H1 (cell line): ENCODE data around the gene NAV2. TPM values are rescaled to one million over a fixed set of nuclear protein-coding genes. Genes with fewer than 3 reads are reported as not detected.

ENCODE experiments used
- CTCF ChIA-PET: fragments of 300-600 bp; sonication (Branson Sonifier 250); formaldehyde crosslinking; loops from one replicate; lab custom pipeline; 2021; ENCODE audit not compliant: partially characterized antibody; lab: Charles Lee
- POLR2A ChIA-PET: fragments of 300-600 bp; sonication (Branson Sonifier 250); formaldehyde crosslinking; loops from one replicate; lab custom pipeline; 2021; ENCODE audit warnings: inconsistent platforms; ENCODE audit not compliant: partially characterized antibody; lab: Charles Lee
- DNase-seq, 2 experiments: peaks; one replicate each; pipeline versions ENCODE4 v3.0.0 to v3.0.0-alpha.2; 2010 to 2022; ENCODE audit warnings: low spot score in 2 of 2, low read depth in 1 of 2, mixed read lengths in 1 of 2
- FAIRE-seq: peaks from 2 replicates; lab custom pipeline; 2011; peaks lifted over from hg19 to GRCh38; lab: Jason Lieb, UNC
- H2AFZ ChIP-seq: 2 replicates; pipeline ENCODE4 v1.8.1; 2012; ENCODE audit warnings: low read length, inconsistent platforms
- H2AK5ac ChIP-seq: 2 replicates; pipeline ENCODE4 v1.6.1; 2013; ENCODE audit warnings: low read depth, low read length
- H2BK120ac ChIP-seq: replicated peaks from 2 replicates; pipeline ENCODE3; 2013; ENCODE audit warnings: low read depth, low read length, inconsistent platforms
- H2BK12ac ChIP-seq: 2 replicates; pipeline ENCODE4 v1.6.1; 2013; ENCODE audit warnings: low read depth, low read length
- H2BK15ac ChIP-seq: 2 replicates; pipeline ENCODE4 v1.6.1; 2013; ENCODE audit warnings: low read length
- H2BK20ac ChIP-seq: 2 replicates; pipeline ENCODE4 v1.6.1; 2013; ENCODE audit warnings: low read length
- H2BK5ac ChIP-seq: 2 replicates; pipeline ENCODE4 v1.6.1; 2013; ENCODE audit warnings: low read depth, low read length
- H3K14ac ChIP-seq: 2 replicates; pipeline ENCODE4 v1.6.1; 2013; ENCODE audit warnings: inconsistent platforms; ENCODE audit not compliant: insufficient read length
- H3K18ac ChIP-seq: 2 replicates; pipeline ENCODE4 v1.6.1; 2013; ENCODE audit warnings: low read length; ENCODE audit errors: extremely low read depth
- H3K23ac ChIP-seq: 2 replicates; pipeline ENCODE4 v1.6.1; 2013; ENCODE audit warnings: inconsistent platforms; ENCODE audit not compliant: insufficient read length
- H3K23me2 ChIP-seq: 2 replicates; pipeline ENCODE4 v1.6.1; 2013; ENCODE audit warnings: low read depth, low read length
- H3K27ac ChIP-seq: 2 replicates; pipeline ENCODE4 v1.6.1; 2011; ENCODE audit warnings: low read depth, low read length, inconsistent platforms
- H3K27me3 ChIP-seq, 4 experiments: replicated peaks in 1 of 4; 1 replicate in 1 of 4; 2 replicates in 3 of 4; pipeline versions ENCODE4 v1.6.1 to v1.8.1; 2011 to 2013; ENCODE audit warnings: low read length in 3 of 4, mild to moderate bottlenecking in 3 of 4, inconsistent platforms in 2 of 4, mixed read lengths in 2 of 4, moderate library complexity in 1 of 4; ENCODE audit not compliant: control insufficient read depth in 3 of 4, insufficient read depth in 3 of 4; ENCODE audit errors: extremely low read depth in 1 of 4
- H3K36me3 ChIP-seq, 4 experiments: 2 replicates each; pipeline versions ENCODE4 v1.6.1 to v1.8.1; 2011 to 2013; ENCODE audit warnings: mild to moderate bottlenecking in 4 of 4, low read length in 3 of 4, moderate library complexity in 2 of 4, control low read depth in 1 of 4, inconsistent platforms in 1 of 4; ENCODE audit not compliant: insufficient read depth in 4 of 4, control insufficient read depth in 2 of 4
- H3K4ac ChIP-seq: replicated peaks from 2 replicates; pipeline ENCODE3; 2013; ENCODE audit warnings: low read length, low read depth, mixed read lengths, inconsistent platforms; ENCODE audit not compliant: insufficient read length
- H3K4me1 ChIP-seq, 4 experiments: replicated peaks in 1 of 4; 1 replicate in 1 of 4; 2 replicates in 3 of 4; pipeline versions ENCODE4 v1.6.1 to v1.8.1; 2011 to 2013; ENCODE audit warnings: low read length in 3 of 4, inconsistent platforms in 2 of 4, mixed read lengths in 1 of 4; ENCODE audit not compliant: insufficient read depth in 4 of 4, control insufficient read depth in 3 of 4
- H3K4me2 ChIP-seq, 2 experiments: 2 replicates each; pipeline versions ENCODE4 v1.6.1 to v1.8.1; 2011 to 2013; ENCODE audit warnings: low read depth in 2 of 2, low read length in 2 of 2, control low read depth in 1 of 2, inconsistent platforms in 1 of 2, mild to moderate bottlenecking in 1 of 2; ENCODE audit not compliant: insufficient read depth in 1 of 2
- H3K4me3 ChIP-seq, 4 experiments: fragments of 200-600, 300-600 bp in 1 of 4; sonication (generic), shearing (Covaris generic), sonication (Bioruptor Twin) in 1 of 4; 2 replicates each; pipeline versions ENCODE4 v1.5.1 to v1.8.1; 2011 to 2016; ENCODE audit warnings: low read length in 4 of 4, low read depth in 3 of 4, control low read depth in 2 of 4, inconsistent platforms in 2 of 4, mild to moderate bottlenecking in 2 of 4, mixed read lengths in 1 of 4, moderate library complexity in 1 of 4; ENCODE audit not compliant: insufficient read depth in 2 of 4; ENCODE audit errors: extremely low read depth in 1 of 4
- H3K56ac ChIP-seq: replicated peaks from 2 replicates; pipeline ENCODE3; 2013; ENCODE audit warnings: low read depth, mild to moderate bottlenecking, mixed read lengths, low read length, inconsistent platforms; ENCODE audit not compliant: insufficient read length
- H3K79me1 ChIP-seq: 2 replicates; pipeline ENCODE4 v1.6.1; 2013; ENCODE audit warnings: low read depth, low read length, control low read depth
- H3K79me2 ChIP-seq, 2 experiments: 2 replicates each; pipeline versions ENCODE4 v1.6.1 to v1.8.1; 2012 to 2013; ENCODE audit warnings: low read length in 2 of 2, mild to moderate bottlenecking in 2 of 2, inconsistent platforms in 1 of 2; ENCODE audit not compliant: insufficient read depth in 2 of 2, control insufficient read depth in 1 of 2
- H3K9ac ChIP-seq, 4 experiments: replicated peaks in 1 of 4; 1 replicate in 1 of 4; 2 replicates in 3 of 4; pipeline versions ENCODE4 v1.6.1 to v1.8.1; 2011 to 2013; ENCODE audit warnings: low read depth in 3 of 4, low read length in 3 of 4, control low read depth in 2 of 4, mild to moderate bottlenecking in 2 of 4, moderate library complexity in 2 of 4, inconsistent platforms in 1 of 4; ENCODE audit errors: extremely low read depth in 1 of 4
- H3K9me3 ChIP-seq, 2 experiments: 2 replicates each; pipeline versions ENCODE4 v1.6.1 to v1.8.1; 2012 to 2013; ENCODE audit warnings: mild to moderate bottlenecking in 2 of 2, moderate library complexity in 2 of 2, control low read depth in 1 of 2, inconsistent platforms in 1 of 2, low read depth in 1 of 2, low read length in 1 of 2, mixed read lengths in 1 of 2; ENCODE audit not compliant: insufficient read depth in 2 of 2
- H4K20me1 ChIP-seq, 2 experiments: replicated peaks in 1 of 2; 2 replicates each; pipeline versions ENCODE3 to v1.8.1; 2011 to 2013; ENCODE audit warnings: inconsistent platforms in 2 of 2, low read length in 2 of 2, mild to moderate bottlenecking in 1 of 2; ENCODE audit not compliant: insufficient read depth in 2 of 2, control insufficient read depth in 1 of 2
- H4K5ac ChIP-seq: 2 replicates; pipeline ENCODE4 v1.6.1; 2013; ENCODE audit warnings: low read length, low read depth, mixed read lengths, inconsistent platforms; ENCODE audit not compliant: insufficient read length
- H4K8ac ChIP-seq: 2 replicates; pipeline ENCODE4 v1.8.0; 2013; ENCODE audit warnings: mild to moderate bottlenecking, moderate library complexity, low read length, inconsistent platforms; ENCODE audit not compliant: insufficient read depth; ENCODE audit errors: extremely low read depth
- H4K91ac ChIP-seq: replicated peaks from 2 replicates; pipeline ENCODE3; 2013; ENCODE audit warnings: low read length, mixed read lengths, inconsistent platforms; ENCODE audit not compliant: insufficient read length
- CBX5 ChIP-seq: fragments of 300-800, 300-1000 bp; sonication (generic); IDR thresholded peaks from 2 replicates; pipeline ENCODE4 v1.7.1; 2016; ENCODE audit warnings: antibody characterized with exemption, low read length, low read depth
- CHD2 ChIP-seq: IDR thresholded peaks from 2 replicates; pipeline ENCODE4 v1.6.1; 2012; ENCODE audit warnings: low read length, improper control_type of control experiment
- CREB1 ChIP-seq: IDR thresholded peaks from 2 replicates; pipeline ENCODE4 v1.6.1; 2012; ENCODE audit warnings: inconsistent platforms
- EGR1 ChIP-seq: IDR thresholded peaks from 2 replicates; pipeline ENCODE4 v1.6.1; 2011; ENCODE audit warnings: low read depth, low read length, borderline replicate concordance
- GABPA ChIP-seq: IDR thresholded peaks from 2 replicates; pipeline ENCODE4 v1.6.1; 2011; ENCODE audit warnings: mild to moderate bottlenecking, low read length, moderate library complexity, borderline replicate concordance; ENCODE audit not compliant: insufficient read depth
- SIRT6 ChIP-seq: IDR thresholded peaks from one replicate; pipeline ENCODE4 v1.7.1; 2012; ENCODE audit warnings: low read length, inconsistent platforms
- SUZ12 ChIP-seq: fragments of 200-600 bp; sonication (generic); IDR thresholded peaks from 2 replicates; pipeline ENCODE4 v1.6.1; 2012; ENCODE audit warnings: mild to moderate bottlenecking, inconsistent platforms, low read length, moderate library complexity, mixed read lengths
- TAF1 ChIP-seq: IDR thresholded peaks from 2 replicates; pipeline ENCODE4 v1.6.1; 2011; ENCODE audit warnings: mild to moderate bottlenecking, low read depth, low read length
- WGBS, 2 experiments: shearing (Covaris generic) in 1 of 2; methylation state at CpG; one replicate each; pipeline versions ENCODE4 v1.1.6 to v1.1.7; 2013 to 2015; ENCODE audit warnings: low lambda C conversion rate in 2 of 2, mixed read lengths in 2 of 2, inconsistent platforms in 1 of 2, low coverage in 1 of 2, missing lambda C conversion rate in 1 of 2; ENCODE audit not compliant: insufficient replicate concordance in 2 of 2, insufficient coverage in 1 of 2, insufficient read length in 1 of 2; ENCODE audit errors: extremely low coverage in 1 of 2, missing lambda C conversion rate in 1 of 2; 5-methylcytosine and 5-hydroxymethylcytosine counted together
- polyA plus RNA-seq, 7 experiments: library from polyadenylated mRNA; depleted of rRNA in 3 of 7; stranded (reverse) in 5 of 7; unstranded in 2 of 7; fragments of >200 nt in 5 of 7; fragments of 200-250 nt in 2 of 7; gene quantifications; 1 replicate in 5 of 7; 2 replicates in 1 of 7; 4 replicates in 1 of 7; pipeline versions ENCODE4 v1.2.1 to v1.2.3, GENCODE V29; 2011 to 2013; ENCODE audit warnings: missing spikeins in 2 of 7, mixed read lengths in 2 of 7
- total RNA-seq: library from RNA; stranded (reverse); fragmentation: NEBNext Ultra II Directional; extraction: Animal tissue kit (Norgen Biotek cat#: 25700); gene quantifications from 2 replicates; pipeline ENCODE4 v1.2.1, GENCODE V29; 2021
- TF ChIP-seq, protein P1 (sequence below): IDR thresholded peaks from 2 replicates; pipeline ENCODE4 v1.6.1; 2011; ENCODE audit warnings: low read depth, mild to moderate bottlenecking, low read length; ENCODE audit not compliant: insufficient read depth
- TF ChIP-seq, protein P2 (sequence below): IDR thresholded peaks from 2 replicates; pipeline ENCODE4 v1.6.1; 2011; ENCODE audit warnings: low read length, improper control_type of control experiment

Gene NAV2
- total and polyA plus RNA-seq, 2 of the 8 experiments (the other 6 are each of a cell fraction or from before 2014, with no cell fraction given): 35.6 to 73.6 TPM

DNA sequence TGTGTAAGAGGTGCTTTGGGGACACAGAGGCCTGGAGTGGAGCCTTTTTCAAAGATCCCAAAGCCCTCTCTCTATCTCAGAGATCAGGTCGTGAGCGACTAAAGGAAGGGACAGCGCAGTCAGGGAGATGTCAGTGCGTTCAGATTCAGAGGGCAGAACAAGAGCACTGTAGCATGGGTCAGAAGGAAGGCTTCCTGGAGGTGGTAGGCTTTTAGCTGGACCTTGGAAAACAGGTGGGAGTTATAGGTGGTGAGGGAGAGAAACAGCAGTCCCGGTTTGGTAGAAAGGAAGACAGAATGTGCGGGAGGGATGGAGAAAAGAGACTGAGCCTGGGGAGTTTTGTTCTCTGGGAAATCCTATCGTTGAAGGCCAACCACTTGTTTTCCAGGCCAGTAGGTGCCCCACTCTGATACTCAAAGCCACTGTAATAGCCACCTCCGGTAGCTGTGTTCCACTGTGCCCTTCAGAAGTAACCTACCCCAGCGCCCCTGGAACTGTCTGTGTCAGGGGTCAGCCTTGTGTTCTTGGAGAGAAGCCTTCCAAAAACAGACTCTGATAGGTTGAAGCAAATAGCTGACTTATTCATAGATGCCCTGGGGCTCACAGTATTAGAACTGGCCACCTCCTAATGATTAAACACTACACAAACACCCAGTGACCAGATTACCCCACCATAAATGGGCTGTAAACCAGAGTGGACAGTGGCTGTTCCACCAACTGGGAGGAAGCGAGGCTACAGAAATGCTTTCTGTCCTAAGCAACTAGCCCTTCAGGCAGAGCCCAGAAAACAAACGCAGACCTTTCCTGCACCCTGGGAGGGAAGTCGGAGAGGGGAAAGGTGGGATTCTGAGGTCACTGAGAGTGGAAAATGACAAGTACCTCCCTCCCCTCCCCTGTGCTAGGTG is 289.9 kb downstream of the NAV2 start:
- H3K23ac ChIP-seq: no peak overlapping the region
- no peak overlapping the region for H4K91ac ChIP-seq
- WGBS, 2 experiments: 82% methylated on average over 12 of the region's 12 CpGs; no CpG with 5 or more reads in 1 of the 2 experiments
- H3K56ac ChIP-seq: no peak overlapping the region
- no peak overlapping the region for H3K4me2 ChIP-seq
- H3K27me3 ChIP-seq: peaks cover 0 to 18% (median 13%) of the 10 kb centered on the region in 4 experiments; a peak in 6 of 7 replicates
- no peak overlapping the region for H2BK20ac ChIP-seq
- H4K8ac ChIP-seq: no peak overlapping the region; the same call in 1 of the 2 replicates
- H2AFZ ChIP-seq: no peak overlapping the region
- CTCF ChIA-PET: interaction anchor here (1.2 to 2.9 kb wide), 4 partner anchors 20 to 49 kb away, joined by 3 to 8 read pairs (median 4); no protein-coding TSS in a partner anchor
- no peak overlapping the region for H3K9ac ChIP-seq
- peak overlapping the region; percentile 62; the same call in 1 of the 2 replicates for H3K18ac ChIP-seq
- H2AK5ac ChIP-seq: peak overlapping the region; percentile 72; the same call in 1 of the 2 replicates
- peaks cover 0 to 3% (median 2%) of the 10 kb centered on the region in 4 experiments; a peak in 1 of 8 replicates for H3K36me3 ChIP-seq
- peaks cover 6 to 23% of the 10 kb centered on the region in 2 experiments for H4K20me1 ChIP-seq
- H3K23me2 ChIP-seq: no peaks in the 10 kb centered on the region
- no peak overlapping the region for H2BK5ac ChIP-seq
- POLR2A ChIA-PET: interaction anchor here (0.6 kb wide), 1 partner anchor 33 kb away, joined by 3 read pairs; no protein-coding TSS in a partner anchor
- DNase-seq (no peak), FAIRE-seq (no peak)
- no peak overlapping the region for H4K5ac ChIP-seq
- H3K14ac ChIP-seq: no peak overlapping the region
- peak overlapping the region; percentile 4 for H3K4ac ChIP-seq
- H3K9me3 ChIP-seq: no peaks in the 10 kb centered on the region
- no peak overlapping the region for H3K4me3 ChIP-seq
- H3K4me1 ChIP-seq: peaks cover 14 to 30% (median 20%) of the 10 kb centered on the region in 4 experiments
- no peak overlapping the region for H2BK120ac ChIP-seq
- H2BK12ac ChIP-seq: 0 out of 2 replicates have a peak overlapping the region, but pooled peaks have one; percentile 13
- no peak overlapping the region for H3K27ac ChIP-seq
- no peaks in the 10 kb centered on the region for H3K79me2 ChIP-seq
- no peak overlapping the region for H2BK15ac ChIP-seq
- peaks cover 3% of the 10 kb centered on the region; the same call in 1 of the 2 replicates for H3K79me1 ChIP-seq
- TF ChIP-seq, protein P1, sequence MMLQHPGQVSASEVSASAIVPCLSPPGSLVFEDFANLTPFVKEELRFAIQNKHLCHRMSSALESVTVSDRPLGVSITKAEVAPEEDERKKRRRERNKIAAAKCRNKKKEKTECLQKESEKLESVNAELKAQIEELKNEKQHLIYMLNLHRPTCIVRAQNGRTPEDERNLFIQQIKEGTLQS: no peak
- TF ChIP-seq EGR1 (no peak), CREB1 (no peak), SIRT6 (no peak), GABPA (no peak), CHD2 (no peak), TAF1 (no peak), CBX5 (no peak), SUZ12 (no peak)
- TF ChIP-seq, protein P2, sequence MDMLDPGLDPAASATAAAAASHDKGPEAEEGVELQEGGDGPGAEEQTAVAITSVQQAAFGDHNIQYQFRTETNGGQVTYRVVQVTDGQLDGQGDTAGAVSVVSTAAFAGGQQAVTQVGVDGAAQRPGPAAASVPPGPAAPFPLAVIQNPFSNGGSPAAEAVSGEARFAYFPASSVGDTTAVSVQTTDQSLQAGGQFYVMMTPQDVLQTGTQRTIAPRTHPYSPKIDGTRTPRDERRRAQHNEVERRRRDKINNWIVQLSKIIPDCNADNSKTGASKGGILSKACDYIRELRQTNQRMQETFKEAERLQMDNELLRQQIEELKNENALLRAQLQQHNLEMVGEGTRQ: no peak
